Fibroblast of villous mesenchyme (primary cell): ENCODE measurements around the gene FBXO27. TPM values are rescaled to one million over a fixed set of nuclear protein-coding genes. Genes with fewer than 3 reads are reported as not detected.

Experiments
- DNase-seq: peaks from one replicate; pipeline ENCODE4 v3.0.0-alpha.2; 2010; ENCODE audit warnings: low read depth
- H3K4me3 ChIP-seq: 2 replicates; pipeline ENCODE4 v1.5.1; 2011; ENCODE audit warnings: low read depth, mild to moderate bottlenecking, low read length
- CTCF ChIP-seq: IDR thresholded peaks from 2 replicates; pipeline ENCODE4 v1.5.1; 2012; ENCODE audit warnings: low read depth, mild to moderate bottlenecking, low read length; ENCODE audit not compliant: insufficient read depth
- total RNA-seq: library from RNA; depleted of rRNA; stranded (reverse); fragments of >200 nt; gene quantifications from 2 replicates; pipeline ENCODE4 v1.2.3, GENCODE V29; 2012

FBXO27 gene
- total RNA-seq, 1 donor, result 4.7 TPM

- H3K4me3 ChIP-seq, result peak overlapping the region; percentile 69
- no peak for TF ChIP-seq CTCF
- DNase-seq, result no peak
Measured at GRCh38 chr19:39030854-39031367, 1.4 kb downstream of the FBXO27 start.

GRCh38 chr19:39024875-39025641 lies 7.3 kb downstream of the FBXO27 start:
- TF ChIP-seq CTCF, result no peak
- DNase-seq, result no peak
- no peak overlapping the region for H3K4me3 ChIP-seq

- no peak for TF ChIP-seq CTCF
- no peak overlapping the region for H3K4me3 ChIP-seq
- no peak for DNase-seq
Measured at GRCh38 chr19:39021063-39021462, 11.3 kb downstream of the FBXO27 start.

- H3K4me3 ChIP-seq, result no peak overlapping the region
- no peak for TF ChIP-seq CTCF
- DNase-seq, result no peak
Measured at GRCh38 chr19:39017646-39018045, 14.7 kb downstream of the FBXO27 start.

- no peak overlapping the region for H3K4me3 ChIP-seq
- DNase-seq, result no peak
- TF ChIP-seq CTCF, result no peak
Measured at GRCh38 chr19:39017026-39017425, 15.3 kb downstream of the FBXO27 start.

GRCh38 chr19:39014037-39014436 lies 18.3 kb downstream of the FBXO27 start:
- DNase-seq, result no peak
- TF ChIP-seq CTCF, result no peak
- H3K4me3 ChIP-seq, result no peak overlapping the region
